T-helper 1 cell treated with Interleukin-12 subunit alpha and Interleukin-12 subunit beta and Interleukin-4 antibody, amounts not matched to agents 30 ng/mL and 1 ng/mL, for 36 hours (primary cell): ENCODE measurements around the gene TAS1R3. TPM values are rescaled to one million over a fixed set of nuclear protein-coding genes. Genes with fewer than 3 reads are reported as not detected.
"Not testable (repeated sequence)": the region's sequence is repeated elsewhere in the genome, so short reads cannot be mapped to it uniquely, and the experiment has no call there.

Experiments used
- intact Hi-C: fragments of 100-400 bp; cut with micrococcal nuclease; formaldehyde crosslinking; loops from one replicate; pipeline ENCODE4 v1.15.1; 2024
- total RNA-seq: library from RNA; stranded (reverse); gene quantifications from 2 replicates; pipeline ENCODE4 v1.2.3, GENCODE V29; 2022

The TAS1R3 gene
- total RNA-seq, 1 donor from 2014 or later: 1.2 TPM

DNA sequence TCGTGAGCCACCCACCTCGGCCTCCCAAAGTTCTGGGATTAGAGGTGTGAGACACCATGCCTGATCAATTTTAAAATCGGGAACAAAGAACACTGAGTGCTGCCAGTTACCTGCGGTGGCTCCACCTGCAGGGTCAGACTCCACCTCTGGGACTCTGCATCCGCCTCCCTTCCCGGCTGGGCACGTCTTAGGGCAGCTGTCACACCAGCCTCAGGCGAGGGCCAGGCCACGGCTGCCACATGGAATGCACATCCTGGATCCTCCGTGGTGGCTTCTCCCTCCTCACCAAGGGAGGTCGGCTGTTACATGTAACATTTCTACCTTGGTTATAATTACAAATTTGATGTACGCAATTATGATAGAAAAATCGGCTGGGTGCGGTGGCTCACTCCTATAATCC lies 33.2 kb downstream of the TAS1R3 start:
- intact Hi-C loops: no loop called here

DNA sequence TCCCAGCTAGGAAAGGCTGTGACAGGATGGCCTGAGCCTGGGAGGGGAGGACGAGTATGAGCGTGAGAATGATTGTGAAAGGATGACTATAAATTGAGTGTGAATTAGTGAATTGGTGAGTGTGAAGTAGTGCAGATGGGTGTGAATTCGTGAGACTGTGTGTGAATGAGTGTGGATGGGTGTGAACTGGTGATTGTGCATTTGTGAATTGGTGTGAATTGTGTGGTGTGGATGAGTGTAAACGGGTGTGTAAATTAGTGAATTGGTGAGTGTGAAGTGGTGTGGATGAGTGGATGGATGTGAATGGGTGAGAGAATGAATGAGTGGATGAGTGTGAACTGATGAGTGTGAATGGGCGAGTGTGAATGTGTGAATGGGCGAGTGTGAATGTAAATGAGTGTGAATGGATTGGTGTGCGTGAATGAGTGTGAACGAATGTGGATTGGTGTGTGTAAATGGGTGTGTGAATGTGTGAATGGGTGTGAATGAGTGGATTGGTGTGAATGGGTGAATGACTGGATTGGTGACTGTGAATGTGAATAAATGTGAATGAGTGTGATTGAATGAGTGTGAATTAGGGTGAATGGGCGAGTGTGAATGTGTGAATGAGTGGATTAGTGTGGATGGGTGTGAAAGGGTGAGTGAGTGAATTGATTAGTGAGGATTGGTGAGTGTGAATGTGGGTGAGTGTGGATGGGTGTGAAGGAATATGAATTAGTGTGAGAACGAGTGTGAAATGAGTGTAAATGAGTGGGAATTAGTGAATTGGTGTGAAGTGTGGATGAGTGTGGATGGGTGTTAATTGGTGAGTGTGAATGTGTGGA lies 35.0 kb downstream of the TAS1R3 start:
- intact Hi-C loops: no loop called here

DNA sequence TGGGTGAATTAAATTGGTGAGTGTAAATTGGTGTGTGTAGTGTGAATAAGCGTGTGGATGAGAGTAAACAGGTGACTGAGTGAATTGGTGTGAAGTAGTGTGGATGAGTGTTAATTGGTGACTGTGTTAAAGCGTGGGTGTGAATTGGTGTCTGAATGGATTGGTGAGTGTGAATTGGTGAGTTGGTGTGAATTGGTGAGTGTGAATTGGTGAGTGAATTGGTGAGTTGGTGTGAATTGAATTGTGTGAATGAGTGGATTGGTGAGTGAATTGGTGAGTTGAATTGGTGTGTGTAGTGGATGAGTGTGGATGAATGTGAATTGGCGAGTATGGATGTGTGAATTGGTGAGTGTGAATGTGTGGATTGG lies 35.6 kb downstream of the TAS1R3 start:
- intact Hi-C loops: no loop called here

DNA sequence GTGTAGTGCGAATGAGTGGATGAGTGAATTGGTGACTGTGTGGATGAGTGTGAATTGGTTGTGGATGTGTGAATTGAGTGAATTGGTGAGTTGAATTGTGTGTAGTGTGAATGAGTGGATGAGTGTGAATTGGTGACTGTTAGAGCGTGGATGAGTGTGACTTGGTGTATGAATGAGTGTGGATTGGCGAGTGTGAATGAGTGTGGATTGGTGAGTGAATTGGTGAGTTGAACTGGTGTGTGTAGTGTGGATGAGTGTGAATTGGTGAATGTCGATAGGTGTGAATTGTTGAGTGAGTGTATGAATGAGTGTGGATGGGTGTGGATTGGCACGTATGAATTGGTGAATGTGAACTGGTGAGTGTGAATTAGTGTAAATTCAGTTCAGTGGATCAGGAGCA lies 36.2 kb downstream of the TAS1R3 start:
- intact Hi-C loops: no loop called here

DNA sequence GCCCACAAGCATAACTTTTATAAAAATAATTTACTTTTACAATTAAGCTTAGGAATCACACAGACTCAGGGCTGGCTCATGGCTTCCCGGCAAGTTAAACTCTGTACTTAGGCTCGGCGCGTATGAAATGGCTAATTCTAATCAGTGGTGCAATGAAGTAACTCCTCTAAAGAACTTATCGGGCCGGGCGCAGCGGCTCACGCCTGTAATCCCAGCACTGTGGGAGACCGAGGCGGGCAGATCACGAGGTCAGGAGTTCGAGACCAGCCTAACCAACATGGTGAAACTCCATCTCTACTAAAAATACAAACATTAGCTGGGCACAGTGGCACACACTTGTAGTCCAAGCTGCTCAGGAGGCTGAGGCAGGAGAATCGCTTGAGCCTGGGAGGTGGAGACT lies 39.0 kb downstream of the TAS1R3 start:
- intact Hi-C loops: not testable (repeated sequence)

- intact Hi-C loops: no loop called here
Measured at GRCh38 chr1:1370771-1371300, 39.8 kb downstream of the TAS1R3 start.

DNA sequence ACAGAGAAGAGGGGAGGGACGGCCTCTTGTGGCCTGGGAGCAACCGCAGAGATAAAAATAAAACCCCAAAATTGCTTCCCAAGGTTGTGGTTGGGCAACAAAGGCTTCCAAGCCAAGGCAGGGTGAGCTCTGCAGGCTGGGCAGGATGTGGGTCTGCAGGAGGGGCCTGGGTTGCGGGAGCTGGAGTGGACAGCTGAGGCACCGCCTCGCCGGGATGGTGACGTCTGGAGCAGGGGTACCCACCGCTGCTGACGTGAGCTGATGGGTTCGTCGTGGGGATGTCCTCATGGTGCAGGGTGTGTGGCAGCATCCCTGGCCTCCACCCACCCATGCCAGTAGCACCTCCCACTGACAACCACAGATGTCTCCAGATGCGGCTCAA lies 40.3 kb downstream of the TAS1R3 start:
- intact Hi-C loops: no loop called here

DNA sequence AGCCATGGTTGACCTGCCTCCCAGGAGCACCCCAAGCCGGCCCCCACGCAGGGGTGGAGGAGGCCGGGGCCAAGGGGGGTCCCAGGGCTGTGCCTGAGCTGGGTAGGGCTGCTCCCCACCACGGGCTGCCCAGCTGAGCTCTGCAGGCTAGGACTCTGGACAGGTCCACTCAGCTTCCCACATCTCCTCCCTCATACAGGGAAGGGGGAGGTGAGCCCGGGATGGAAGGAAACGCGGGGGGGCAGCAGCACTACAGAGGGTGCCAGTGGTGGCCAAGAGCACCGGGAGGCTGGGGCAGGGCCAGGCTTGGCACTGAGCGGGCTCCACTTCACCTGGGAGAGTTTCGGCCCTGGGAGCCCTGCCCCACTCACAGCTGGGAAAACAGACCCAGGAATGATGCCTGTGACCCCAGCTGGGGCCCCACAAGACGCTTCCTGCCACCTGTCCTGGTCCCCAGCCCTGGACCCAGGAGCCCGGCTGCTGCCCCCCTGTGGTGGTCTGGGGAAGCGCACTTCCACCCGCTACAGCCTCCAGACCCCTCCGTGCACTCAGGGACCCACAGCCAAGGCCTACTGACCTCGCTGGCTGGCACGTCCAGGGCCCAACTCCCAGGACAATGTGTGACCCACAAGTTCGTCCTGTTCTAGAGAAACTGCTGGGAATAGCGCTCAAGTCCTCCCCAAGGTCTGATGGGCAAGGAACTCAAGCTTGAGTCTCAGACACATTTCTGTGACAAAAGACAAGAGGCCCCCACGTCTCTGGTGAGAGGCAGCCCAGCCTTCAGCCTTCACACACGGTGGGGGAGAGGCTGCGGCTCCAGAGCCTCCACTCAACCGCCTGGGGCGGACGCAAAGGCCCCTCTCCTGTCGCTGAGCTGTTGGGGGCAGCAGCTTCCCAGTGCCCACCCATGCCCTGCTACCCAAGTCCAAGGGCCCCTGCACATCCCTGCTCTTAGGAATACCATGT lies 40.9 kb downstream of the TAS1R3 start:
- intact Hi-C loops: no loop called here

DNA sequence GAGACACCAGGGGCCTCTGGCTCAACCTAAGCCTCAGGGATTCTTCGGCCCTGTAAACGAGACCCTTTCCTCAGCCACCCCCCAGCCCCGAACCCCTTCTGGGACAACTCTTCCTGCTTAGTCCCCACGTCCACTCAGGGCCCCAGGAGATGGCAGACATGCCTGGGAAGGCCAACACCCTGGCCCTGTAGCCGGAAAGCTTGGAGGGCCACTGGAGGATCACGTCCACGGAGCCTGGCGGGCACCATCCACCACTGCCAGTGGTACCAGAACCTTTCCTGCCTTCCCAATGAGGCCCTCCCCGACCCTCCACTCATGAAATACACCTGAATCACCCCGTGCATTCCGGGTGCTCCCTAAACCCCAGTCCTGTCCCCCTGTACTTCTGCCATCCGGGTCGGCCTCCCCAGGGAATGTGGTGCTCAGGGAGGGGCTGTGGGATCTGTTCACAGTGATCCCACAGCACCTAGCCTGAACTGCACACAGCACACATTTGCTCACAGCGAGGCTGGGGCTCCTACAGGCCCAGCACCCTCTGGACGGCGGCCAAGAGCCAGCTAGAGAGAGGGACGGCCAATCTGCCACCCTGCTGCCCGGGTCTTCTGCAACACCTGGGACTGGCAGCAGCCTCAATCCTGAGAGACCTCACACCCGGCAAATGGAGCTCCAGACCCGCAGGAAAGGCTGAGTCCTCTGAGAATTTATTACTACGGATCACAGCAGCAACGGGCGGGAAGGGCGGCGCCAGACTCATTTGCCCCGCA lies 42.2 kb downstream of the TAS1R3 start:
- intact Hi-C loops: no loop called here

GRCh38 chr1:1373815-1374588 lies 42.9 kb downstream of the TAS1R3 start:
- intact Hi-C loops: no loop called here

DNA sequence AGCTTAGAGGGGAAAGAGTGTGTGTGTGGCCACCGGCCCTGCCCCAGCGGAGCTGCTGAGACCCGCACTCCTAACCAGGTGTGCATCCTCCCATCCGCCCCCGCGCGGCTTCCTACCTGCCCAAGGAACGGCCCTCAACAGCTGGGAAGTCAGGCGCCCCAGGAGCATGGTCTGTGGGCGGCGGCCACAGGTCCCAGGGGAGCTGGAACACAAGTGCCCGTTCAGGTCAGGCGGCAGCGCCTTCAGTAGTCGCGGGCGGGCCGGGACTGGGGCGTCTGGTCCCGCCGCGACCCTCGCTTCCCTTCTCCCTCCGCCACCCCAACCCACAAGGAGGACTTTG lies 43.5 kb downstream of the TAS1R3 start:
- intact Hi-C loops: no loop called here

DNA sequence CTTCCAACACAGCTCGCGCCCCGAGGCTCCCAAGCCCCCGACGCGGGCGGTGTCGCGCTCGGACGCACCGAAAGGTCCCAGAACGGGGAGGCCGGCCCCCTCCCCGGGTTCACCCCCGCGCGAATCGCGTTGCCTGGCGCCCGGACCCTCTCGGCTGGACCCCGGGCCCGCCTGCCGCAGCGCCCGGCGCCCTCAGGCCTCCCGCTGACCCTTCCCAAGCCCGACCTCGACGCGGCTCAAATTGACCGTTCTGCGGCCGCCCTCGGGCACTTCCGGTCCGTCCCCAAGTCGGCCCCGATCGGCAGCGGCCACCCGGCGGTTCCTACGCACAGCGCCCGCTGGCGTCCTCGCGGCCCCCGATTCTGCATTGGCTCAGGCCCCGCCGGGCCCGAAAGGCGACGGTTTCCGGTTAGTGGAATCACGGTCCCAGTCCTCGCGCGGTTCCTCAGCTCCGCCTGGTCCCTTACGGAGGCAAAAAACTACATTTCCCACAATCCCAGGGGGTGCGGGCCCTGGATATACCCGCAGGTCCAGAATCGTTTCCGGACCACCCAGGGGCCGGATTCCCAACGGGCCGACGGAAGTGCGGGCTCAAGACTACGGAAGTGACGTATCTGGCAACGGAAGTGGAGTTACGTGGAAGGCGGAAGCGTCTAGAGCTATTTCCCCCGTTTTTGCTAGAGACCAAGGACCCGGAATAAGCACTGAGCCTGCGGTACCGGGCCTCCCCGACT lies 44.0 kb downstream of the TAS1R3 start, which contains the start of gene AURKAIP1:
TSS of gene AURKAIP1 (minus strand) at position 279 of the 734 bp plus-strand sequence. CDS start 451 bp downstream, outside the sequence.
- intact Hi-C loops: loop anchor here (1.0 kb wide), 12 partner anchors 24 to 362 kb away; partner anchors contain the start of genes ATAD3B, C1orf159, CCNL2 and CPTP

DNA sequence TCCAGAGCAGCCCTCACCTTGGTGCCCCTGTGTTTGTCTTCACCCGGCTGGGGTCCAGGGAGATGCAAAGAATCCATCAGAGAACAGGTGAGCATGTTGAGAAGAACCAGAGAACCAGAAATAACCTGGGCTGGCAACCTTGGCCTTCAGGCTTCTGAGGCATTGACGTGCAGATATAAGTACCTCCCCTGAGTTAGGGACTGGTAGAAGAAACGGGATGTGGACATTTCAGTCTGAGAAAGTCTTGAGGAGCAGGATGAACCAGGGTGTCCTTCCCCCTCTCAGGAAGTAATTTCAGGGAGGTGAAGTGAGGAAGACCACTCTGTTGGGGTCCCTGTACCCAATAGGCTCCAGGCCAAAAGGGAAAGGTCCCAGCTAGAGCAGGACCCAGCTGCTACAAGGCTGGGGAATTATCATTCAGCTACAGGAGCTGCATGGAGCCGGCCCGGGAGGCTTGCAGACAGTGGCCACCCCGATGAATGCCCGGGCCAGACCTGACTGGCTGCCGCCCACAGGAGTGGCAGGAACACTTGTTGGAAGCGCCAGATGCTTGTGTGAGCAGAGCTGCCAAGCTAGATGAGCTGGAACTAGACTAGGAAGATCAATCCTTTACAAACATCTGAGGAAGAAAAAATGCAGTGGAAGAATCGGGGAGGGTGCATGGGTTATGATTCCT lies 45.6 kb downstream of the TAS1R3 start:
- intact Hi-C loops: no loop called here

- intact Hi-C loops: no loop called here
Measured at GRCh38 chr1:1377540-1378205, 46.6 kb downstream of the TAS1R3 start.

DNA sequence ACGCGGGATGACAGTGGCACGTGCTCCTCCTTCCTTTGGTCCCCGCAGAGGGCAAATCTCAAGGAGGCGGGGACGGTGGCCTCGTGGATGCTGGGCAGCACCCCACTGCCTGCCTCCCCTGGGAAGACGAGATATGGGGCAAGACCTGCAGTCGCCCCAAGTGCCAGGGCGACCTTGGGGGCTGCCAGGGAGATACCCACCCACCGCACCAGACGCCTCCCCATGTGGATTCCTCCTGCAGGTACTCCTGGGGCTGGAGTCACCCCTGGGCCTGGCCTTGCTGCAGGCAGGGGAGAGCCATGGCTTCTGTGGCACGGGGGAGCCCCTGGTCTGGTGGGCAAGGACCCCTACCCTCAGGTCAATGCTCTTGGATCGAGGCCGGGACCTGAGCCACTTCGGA lies 49.8 kb downstream of the TAS1R3 start:
- intact Hi-C loops: no loop called here

- intact Hi-C loops: no loop called here
Measured at GRCh38 chr1:1381294-1381693, 50.2 kb downstream of the TAS1R3 start.
